ENCODE measurements around the gene XPNPEP3.

GRCh38 chr22:40957601-40958000 is 100.7 kb downstream of the XPNPEP3 start:
- TF ChIP-seq CTCF (IDR thresholded peaks at IDR 0.05; ENCODE audit: low read length) (no peak), EZH2 (IDR thresholded peaks at IDR 0.05; ENCODE audit: borderline replicate concordance, low read length) (no peak)
